GM21381 (cell line): ENCODE data around the gene PLCB1.

Source experiments
- ATAC-seq: cut with Tn5 transposase; IDR thresholded peaks from one replicate; pipeline ENCODE4 v1.9.1; 2021; ENCODE audit warnings: mild to moderate bottlenecking, moderate library complexity; ENCODE audit not compliant: unreplicated experiment

The PLCB1 gene

GRCh38 chr20:8525017-8525343 is 392.9 kb downstream of the PLCB1 start:
- no peak for ATAC-seq

GRCh38 chr20:8526610-8527009 is 394.5 kb downstream of the PLCB1 start:
- ATAC-seq, result no peak

GRCh38 chr20:8527998-8528723 is 396.1 kb downstream of the PLCB1 start:
- no peak for ATAC-seq

GRCh38 chr20:8530022-8530421 is 398.0 kb downstream of the PLCB1 start:
- no peak for ATAC-seq

- ATAC-seq, result no peak
Measured at GRCh38 chr20:8532169-8532568, 400.1 kb downstream of the PLCB1 start.

- no peak for ATAC-seq
Measured at GRCh38 chr20:8534368-8535160, 402.5 kb downstream of the PLCB1 start.

- no peak for ATAC-seq
Measured at GRCh38 chr20:8535403-8536261, 403.6 kb downstream of the PLCB1 start.

GRCh38 chr20:8536262-8536618 is 404.2 kb downstream of the PLCB1 start:
- ATAC-seq, result no peak

- no peak for ATAC-seq
Measured at GRCh38 chr20:8540466-8540865, 408.4 kb downstream of the PLCB1 start.

GRCh38 chr20:8542110-8542486 is 410.0 kb downstream of the PLCB1 start:
- ATAC-seq, result no peak

GRCh38 chr20:8545212-8545611 is 413.1 kb downstream of the PLCB1 start:
- no peak for ATAC-seq

- ATAC-seq, result no peak
Measured at GRCh38 chr20:8547035-8547650, 415.1 kb downstream of the PLCB1 start.

- no peak for ATAC-seq
Measured at GRCh38 chr20:8547968-8548588, 416.0 kb downstream of the PLCB1 start.

GRCh38 chr20:8549192-8549591 is 417.1 kb downstream of the PLCB1 start:
- no peak for ATAC-seq

GRCh38 chr20:8557711-8558110 is 425.6 kb downstream of the PLCB1 start:
- no peak for ATAC-seq

GRCh38 chr20:8562356-8562755 is 430.3 kb downstream of the PLCB1 start:
- ATAC-seq, result no peak

GRCh38 chr20:8568075-8568474 is 436.0 kb downstream of the PLCB1 start:
- ATAC-seq, result no peak

GRCh38 chr20:8569766-8570165 is 437.7 kb downstream of the PLCB1 start:
- ATAC-seq, result no peak

- no peak for ATAC-seq
Measured at GRCh38 chr20:8571611-8572010, 439.5 kb downstream of the PLCB1 start.

GRCh38 chr20:8573686-8574085 is 441.6 kb downstream of the PLCB1 start:
- no peak for ATAC-seq

- no peak for ATAC-seq
Measured at GRCh38 chr20:8575114-8575513, 443.0 kb downstream of the PLCB1 start.
